Mucosa of descending colon (tissue), 3 donors: ENCODE measurements around the gene ZDHHC16. TPM values are rescaled to one million over a fixed set of nuclear protein-coding genes. Genes with fewer than 3 reads are reported as not detected.
A peak's percentile ranks its signal among the peaks of the same experiment; 100 is the strongest.

Experiments used
- ATAC-seq: fragments of 200-7000 bp; cut with Tn5 transposase; one replicate; pipeline ENCODE4 v1.9.1; 2020; ENCODE audit warnings: mild to moderate bottlenecking, moderate library complexity
- DNase-seq, 3 donors: peaks; one replicate each; pipeline ENCODE4 v3.0.0-alpha.2; 2020
- H3K36me3 ChIP-seq: fragments of 200-600 bp; one replicate; pipeline ENCODE4 v1.8.0; 2021; ENCODE audit warnings: low read depth, mild to moderate bottlenecking
- H3K4me1 ChIP-seq: fragments of 200-600 bp; one replicate; pipeline ENCODE4 v1.8.0; 2021; ENCODE audit warnings: low read depth, mild to moderate bottlenecking
- H3K4me3 ChIP-seq: fragments of 200-600 bp; one replicate; pipeline ENCODE4 v1.8.0; 2021; ENCODE audit warnings: mild to moderate bottlenecking
- H3K9me3 ChIP-seq: fragments of 200-600 bp; one replicate; pipeline ENCODE4 v1.8.0; 2021; ENCODE audit warnings: mild to moderate bottlenecking
- intact Hi-C, 2 donors: fragments of 100-400 bp; cut with DNase I in 1 of 2; cut with micrococcal nuclease in 1 of 2; formaldehyde crosslinking; loops; one replicate each; pipeline versions ENCODE4 v1.11.0 to v1.11.1; 2022; cut with DNase I, micrococcal nuclease
- total RNA-seq, 3 donors: library from RNA; stranded (reverse); fragmentation: NEBNext Ultra II Directional in 2 of 3; extraction: Animal tissue kit (Norgen Biotek cat#: 25700) in 2 of 3; gene quantifications; one replicate each; pipeline versions ENCODE4 v1.2.1 to v1.2.4, GENCODE V29; 2021 to 2023
- TF ChIP-seq, protein P1 (sequence below): fragments of 200-600 bp; IDR thresholded peaks from one replicate; pipeline ENCODE4 v1.8.0; 2022; ENCODE audit warnings: antibody characterized with exemption, mild to moderate bottlenecking
- donor health status: DM: no; HTN: no; CAD: no; lungs with moderate emphysema.
- donor health status: DM: no; HTN: no; CAD: no.
- donor health status: DM: no; HTN: yes; CAD: no.

Gene ZDHHC16
- total RNA-seq, 3 donors from 2014 or later = 28.8 to 37.0 (median 29.5) TPM

GRCh38 chr10:97498841-97499560, 53.0 kb downstream of the ZDHHC16 start, which contains the start of gene UBTD1:
Gene UBTD1, plus strand, starts transcription at chr10:97498924. Its CDS starts 280 bp downstream, at chr10:97499204.
- TF ChIP-seq, protein P1, sequence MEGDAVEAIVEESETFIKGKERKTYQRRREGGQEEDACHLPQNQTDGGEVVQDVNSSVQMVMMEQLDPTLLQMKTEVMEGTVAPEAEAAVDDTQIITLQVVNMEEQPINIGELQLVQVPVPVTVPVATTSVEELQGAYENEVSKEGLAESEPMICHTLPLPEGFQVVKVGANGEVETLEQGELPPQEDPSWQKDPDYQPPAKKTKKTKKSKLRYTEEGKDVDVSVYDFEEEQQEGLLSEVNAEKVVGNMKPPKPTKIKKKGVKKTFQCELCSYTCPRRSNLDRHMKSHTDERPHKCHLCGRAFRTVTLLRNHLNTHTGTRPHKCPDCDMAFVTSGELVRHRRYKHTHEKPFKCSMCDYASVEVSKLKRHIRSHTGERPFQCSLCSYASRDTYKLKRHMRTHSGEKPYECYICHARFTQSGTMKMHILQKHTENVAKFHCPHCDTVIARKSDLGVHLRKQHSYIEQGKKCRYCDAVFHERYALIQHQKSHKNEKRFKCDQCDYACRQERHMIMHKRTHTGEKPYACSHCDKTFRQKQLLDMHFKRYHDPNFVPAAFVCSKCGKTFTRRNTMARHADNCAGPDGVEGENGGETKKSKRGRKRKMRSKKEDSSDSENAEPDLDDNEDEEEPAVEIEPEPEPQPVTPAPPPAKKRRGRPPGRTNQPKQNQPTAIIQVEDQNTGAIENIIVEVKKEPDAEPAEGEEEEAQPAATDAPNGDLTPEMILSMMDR = no peak

GRCh38 chr10:97499561-97500296, 53.8 kb downstream of the ZDHHC16 start:
- DNase-seq (peak; percentile 51 to 75 (median 53)), ATAC-seq (no peak)
- Histone ChIP-seq H3K9me3 (no peaks in the 10 kb centered on the region), H3K4me3 (peak overlapping the region; percentile 59), H3K36me3 (no peaks in the 10 kb centered on the region), H3K4me1 (peaks cover 4% of the 10 kb centered on the region)
- intact Hi-C loops = no loop called here
- TF ChIP-seq, protein P1 = no peak

More at GRCh38 chr10:97498841-97499560, 53.0 kb downstream of the ZDHHC16 start, which contains the start of gene UBTD1:
- ATAC-seq (peak; percentile 0), DNase-seq (peak in 2 of 3 donors; percentile 49 to 79)
- peak within 1 kb of the TSS; percentile 59 for H3K4me3 ChIP-seq
- H3K4me1 ChIP-seq = peaks cover 4% of the 10 kb centered on the region
- H3K36me3 ChIP-seq = no peaks in the 10 kb centered on the region
- H3K9me3 ChIP-seq = no peaks in the 10 kb centered on the region
- intact Hi-C loops = no loop called here

DNA sequence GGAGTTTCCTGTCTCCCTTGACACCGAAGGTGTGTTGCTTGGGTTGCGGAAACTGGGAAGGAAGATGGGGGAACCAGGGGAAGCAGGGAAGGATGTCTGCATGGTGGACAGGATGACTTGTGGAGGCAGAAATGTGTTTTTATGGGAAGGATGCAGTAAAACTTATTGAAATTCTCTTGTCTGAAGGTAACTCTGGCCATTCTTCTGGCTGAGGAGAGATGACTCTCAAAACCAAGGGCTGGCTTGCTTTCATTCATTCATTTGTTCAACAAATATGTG, 54.3 kb downstream of the ZDHHC16 start:
- ATAC-seq = no peak
- Histone ChIP-seq H3K4me3 (no peak overlapping the region), H3K4me1 (peaks cover 4% of the 10 kb centered on the region), H3K9me3 (no peaks in the 10 kb centered on the region), H3K36me3 (no peaks in the 10 kb centered on the region)
- TF ChIP-seq, protein P1 = no peak
- DNase-seq = no peak
- intact Hi-C loops = no loop called here

GRCh38 chr10:97502916-97503315, 56.9 kb downstream of the ZDHHC16 start:
- DNase-seq = no peak

DNA sequence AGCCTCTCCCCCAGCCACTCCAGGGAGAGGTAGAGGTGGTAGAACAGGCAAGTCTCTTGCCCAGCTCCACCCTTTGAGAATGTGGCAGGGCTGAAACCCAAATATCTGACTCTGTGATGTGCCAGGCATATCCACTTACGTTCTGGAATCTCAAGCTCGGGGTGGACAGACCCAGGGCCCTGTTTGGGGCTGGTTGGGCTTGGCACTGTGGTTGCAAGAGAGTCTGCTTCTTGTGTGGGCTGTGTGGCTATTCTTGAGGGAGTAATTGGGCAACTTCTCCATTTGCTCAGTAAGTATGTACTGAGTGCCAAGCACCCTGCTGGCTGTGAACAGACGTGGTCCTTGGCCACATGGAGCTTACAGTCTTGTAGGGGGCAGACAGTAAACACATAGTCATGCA, 57.4 kb downstream of the ZDHHC16 start:
- intact Hi-C loops = no loop called here
- TF ChIP-seq, protein P1 = no peak
- no peak overlapping the region for H3K4me3 ChIP-seq
- no peak for ATAC-seq
- no peak for DNase-seq
- peaks cover 4% of the 10 kb centered on the region for H3K4me1 ChIP-seq
- H3K36me3 ChIP-seq = no peaks in the 10 kb centered on the region
- no peaks in the 10 kb centered on the region for H3K9me3 ChIP-seq

More at GRCh38 chr10:97502916-97503315, 56.9 kb downstream of the ZDHHC16 start:
- no peak overlapping the region for H3K4me3 ChIP-seq
- TF ChIP-seq, protein P1 = no peak
- ATAC-seq = no peak
- intact Hi-C loops = no loop called here
- H3K4me1 ChIP-seq = peaks cover 4% of the 10 kb centered on the region
- no peaks in the 10 kb centered on the region for H3K36me3 ChIP-seq
- no peaks in the 10 kb centered on the region for H3K9me3 ChIP-seq
